Breast epithelium (tissue), 4 donors: ENCODE data around the gene FARSB. TPM values are rescaled to one million over a fixed set of nuclear protein-coding genes. Genes with fewer than 3 reads are reported as not detected.

Experiments
- DNase-seq, 2 donors: peaks; one replicate each; pipeline ENCODE4 v3.0.0-alpha.2; 2019; ENCODE audit warnings: low spot score in 2 of 2
- H3K27ac ChIP-seq, 2 donors: fragments of 200-600 bp; sonication (generic) in 1 of 2; one replicate each; pipeline ENCODE4 v1.5.1; 2016 to 2019; ENCODE audit warnings: mild to moderate bottlenecking in 1 of 2
- H3K27me3 ChIP-seq, 2 donors: fragments of 200-600 bp; sonication (generic) in 1 of 2; one replicate each; pipeline versions ENCODE4 v1.5.1 to v1.6.0; 2017 to 2019; ENCODE audit warnings: control low read depth in 1 of 2, mild to moderate bottlenecking in 1 of 2
- H3K36me3 ChIP-seq: fragments of 200-600 bp; one replicate; pipeline ENCODE4 v1.5.1; 2019
- H3K4me1 ChIP-seq, 2 donors: fragments of 200-600 bp; sonication (generic); one replicate each; pipeline ENCODE4 v1.5.1; 2016 to 2019; ENCODE audit warnings: control low read depth in 1 of 2
- H3K4me3 ChIP-seq, 3 donors: fragments of 200-600 bp; sonication (generic); 1 replicate in 2 of 3; 2 replicates in 1 of 3; pipeline ENCODE4 v1.5.1; 2016 to 2019; ENCODE audit warnings: mild to moderate bottlenecking in 3 of 3, moderate library complexity in 2 of 3
- H3K9me3 ChIP-seq, 2 donors: fragments of 200-600 bp; sonication (generic) in 1 of 2; one replicate each; pipeline ENCODE4 v1.5.1; 2016 to 2019; ENCODE audit warnings: control low read depth in 1 of 2
- CTCF ChIP-seq, 3 donors: fragments of 450-650 bp; IDR thresholded peaks; one replicate each; pipeline ENCODE4 v1.5.1; 2016 to 2017; ENCODE audit warnings: antibody characterized with exemption in 3 of 3, mild to moderate bottlenecking in 3 of 3, moderate library complexity in 3 of 3
- POLR2A ChIP-seq: fragments of 450-650 bp; IDR thresholded peaks from one replicate; pipeline ENCODE4 v1.6.1; 2016; ENCODE audit warnings: antibody characterized with exemption, mild to moderate bottlenecking, moderate library complexity
- POLR2AphosphoS5 ChIP-seq, 3 donors: sonication (generic); formaldehyde crosslinking; IDR thresholded peaks; one replicate each; pipeline ENCODE4 v1.6.1; 2017; ENCODE audit warnings: antibody characterized with exemption in 3 of 3
- intact Hi-C: fragments of 100-400 bp; cut with DNase I; formaldehyde crosslinking; loops from one replicate; pipeline ENCODE4 v1.15.1; 2023; ENCODE audit warnings: low total_unique reads
- total RNA-seq, 3 donors: library from RNA; depleted of rRNA; stranded (reverse); fragments of >200 nt; gene quantifications; one replicate each; pipeline ENCODE4 v1.1.0, GENCODE V29; 2016

FARSB gene
- total RNA-seq, 3 donors from 2014 or later: 11.8 to 19.0 (median 18.7) TPM

- no peaks in the 10 kb centered on the region for H3K36me3 ChIP-seq
- intact Hi-C loops: no loop called here
- no peak for DNase-seq
- no peaks in the 10 kb centered on the region for H3K9me3 ChIP-seq
- H3K4me1 ChIP-seq: no peaks in the 10 kb centered on the region
- no peaks in the 10 kb centered on the region for H3K27me3 ChIP-seq
- H3K27ac ChIP-seq: no peak overlapping the region
- no peak overlapping the region for H3K4me3 ChIP-seq
- TF ChIP-seq POLR2A (no peak), POLR2AphosphoS5 (IDR thresholded peaks at IDR 0.05) (no peak), CTCF (IDR thresholded peaks at IDR 0.05) (no peak)
These were observed 30.3 kb upstream of the FARSB start for GRCh38 chr2:222686086-222686750.

- TF ChIP-seq CTCF (IDR thresholded peaks at IDR 0.05) (no peak), POLR2A (no peak), POLR2AphosphoS5 (IDR thresholded peaks at IDR 0.05) (no peak)
- Histone ChIP-seq H3K9me3 (no peaks in the 10 kb centered on the region), H3K27me3 (no peaks in the 10 kb centered on the region)
These were observed 27.9 kb upstream of the FARSB start for GRCh38 chr2:222683805-222684204.

GRCh38 chr2:222677981-222678380 lies 22.1 kb upstream of the FARSB start:
- no peaks in the 10 kb centered on the region for H3K36me3 ChIP-seq
- no peak overlapping the region for H3K4me3 ChIP-seq
- TF ChIP-seq CTCF (IDR thresholded peaks at IDR 0.05) (no peak), POLR2AphosphoS5 (IDR thresholded peaks at IDR 0.05) (no peak), POLR2A (no peak)
- intact Hi-C loops: no loop called here
- no peak for DNase-seq
- H3K4me1 ChIP-seq: no peaks in the 10 kb centered on the region
- no peak overlapping the region for H3K27ac ChIP-seq
- H3K27me3 ChIP-seq: no peaks in the 10 kb centered on the region
- H3K9me3 ChIP-seq: no peaks in the 10 kb centered on the region

More at GRCh38 chr2:222683805-222684204, 27.9 kb upstream of the FARSB start:
- Histone ChIP-seq H3K4me1 (no peaks in the 10 kb centered on the region), H3K27ac (no peak overlapping the region), H3K4me3 (no peak overlapping the region), H3K36me3 (no peaks in the 10 kb centered on the region)
- DNase-seq: no peak
- intact Hi-C loops: no loop called here

GRCh38 chr2:222673883-222674282 lies 18.0 kb upstream of the FARSB start:
- intact Hi-C loops: no loop called here
- DNase-seq: no peak
- H3K4me1 ChIP-seq: no peaks in the 10 kb centered on the region
- no peak for TF ChIP-seq CTCF (IDR thresholded peaks at IDR 0.05)
- no peak for TF ChIP-seq POLR2AphosphoS5 (IDR thresholded peaks at IDR 0.05)
- no peak for TF ChIP-seq POLR2A
- H3K27ac ChIP-seq: no peak overlapping the region
- H3K4me3 ChIP-seq: no peak overlapping the region
- H3K9me3 ChIP-seq: no peaks in the 10 kb centered on the region
- no peaks in the 10 kb centered on the region for H3K27me3 ChIP-seq
- no peaks in the 10 kb centered on the region for H3K36me3 ChIP-seq

GRCh38 chr2:222673273-222673672 lies 17.4 kb upstream of the FARSB start:
- Histone ChIP-seq H3K4me1 (no peaks in the 10 kb centered on the region), H3K27me3 (no peaks in the 10 kb centered on the region), H3K4me3 (no peak overlapping the region), H3K27ac (no peak overlapping the region), H3K9me3 (no peaks in the 10 kb centered on the region), H3K36me3 (no peaks in the 10 kb centered on the region)
- intact Hi-C loops: no loop called here
- no peak for DNase-seq
- TF ChIP-seq CTCF (IDR thresholded peaks at IDR 0.05): no peak
- TF ChIP-seq POLR2A: no peak
- TF ChIP-seq POLR2AphosphoS5 (IDR thresholded peaks at IDR 0.05): no peak
